A673 (cell line): ENCODE results near the gene AGRN. TPM values are rescaled to one million over a fixed set of nuclear protein-coding genes. Genes with fewer than 3 reads are reported as not detected.

Source experiments
- BruUV-seq: library from RNA; stranded (reverse); fragments of 400-500 nt; replicated peaks from 2 replicates; lab custom pipeline; 2021; lab: Mats Ljungman, UMichigan
- CTCF ChIA-PET: fragments of 300-600 bp; sonication (Branson Sonifier 250); formaldehyde crosslinking; loops from one replicate; lab custom pipeline; 2022; ENCODE audit warnings: antibody characterized with exemption; lab: Charles Lee
- POLR2A ChIA-PET: fragments of 300-600 bp; sonication (Branson Sonifier 250); formaldehyde crosslinking; loops from one replicate; lab custom pipeline; 2022; ENCODE audit warnings: antibody characterized with exemption; ENCODE audit not compliant: low non-redundant PET; lab: Charles Lee
- DNase-seq: peaks from one replicate; pipeline ENCODE4 v3.0.0-alpha.2; 2015; ENCODE audit warnings: low spot score
- H3K27ac ChIP-seq: fragments of 200-600 bp; sonication (generic); 2 replicates; pipeline ENCODE4 v1.5.1; 2016; ENCODE audit warnings: mixed run types, low read depth, mild to moderate bottlenecking, mixed read lengths, antibody characterized with exemption, low read length; ENCODE audit not compliant: poor library complexity, severe bottlenecking
- H3K27me3 ChIP-seq: fragments of 200-600 bp; sonication (generic); replicated peaks from 2 replicates; pipeline ENCODE4 v1.6.1; 2017; ENCODE audit warnings: mixed run types, low read depth, mild to moderate bottlenecking, mixed read lengths, antibody characterized with exemption, low read length; ENCODE audit not compliant: insufficient read depth, poor library complexity
- H3K36me3 ChIP-seq: fragments of 200-600 bp; sonication (generic); 2 replicates; pipeline ENCODE4 v1.6.1; 2016; ENCODE audit warnings: mixed run types, mild to moderate bottlenecking, mixed read lengths, antibody characterized with exemption, low read length; ENCODE audit not compliant: insufficient read depth, poor library complexity, severe bottlenecking
- H3K4me1 ChIP-seq: fragments of 200-600 bp; sonication (generic); 2 replicates; pipeline ENCODE4 v1.6.1; 2017; ENCODE audit warnings: mixed run types, mild to moderate bottlenecking, mixed read lengths, antibody characterized with exemption, low read length; ENCODE audit not compliant: insufficient read depth, poor library complexity, severe bottlenecking
- H3K4me3 ChIP-seq: fragments of 200-600 bp; sonication (generic); 2 replicates; pipeline ENCODE4 v1.5.1; 2016; ENCODE audit warnings: low read depth, mixed run types, mild to moderate bottlenecking, mixed read lengths, low read length; ENCODE audit not compliant: poor library complexity, severe bottlenecking
- H3K9me3 ChIP-seq: fragments of 200-600 bp; sonication (generic); 2 replicates; pipeline ENCODE4 v1.6.1; 2016; ENCODE audit warnings: mixed run types, low read depth, mild to moderate bottlenecking, mixed read lengths, antibody characterized with exemption, low read length; ENCODE audit not compliant: poor library complexity, severe bottlenecking
- EZH2 ChIP-seq: fragments of 200-600 bp; sonication (generic); IDR thresholded peaks from 2 replicates; pipeline ENCODE4 v1.6.1; 2017; ENCODE audit warnings: borderline replicate concordance, low read depth, mild to moderate bottlenecking, mixed read lengths, antibody characterized with exemption, low read length; ENCODE audit not compliant: poor library complexity, severe bottlenecking
- intact Hi-C: fragments of 100-400 bp; cut with micrococcal nuclease; formaldehyde crosslinking; loops from one replicate; pipeline ENCODE4 v1.10.0; 2022; ENCODE audit not compliant: unreplicated experiment
- total RNA-seq: library from RNA; stranded (reverse); gene quantifications from 2 replicates; pipeline ENCODE4 v1.2.3, GENCODE V29; 2021
- TF ChIP-seq, protein P1 (sequence below): fragments of 300-800, 200-600 bp; sonication (generic); conservative IDR thresholded peaks from 2 replicates; pipeline ENCODE4 v1.5.1; 2017; ENCODE audit warnings: low read depth, mild to moderate bottlenecking, antibody characterized with exemption, low read length, moderate library complexity, mixed read lengths

Gene AGRN
- total RNA-seq, 1 experiment from 2014 or later, result 151 TPM

DNA sequence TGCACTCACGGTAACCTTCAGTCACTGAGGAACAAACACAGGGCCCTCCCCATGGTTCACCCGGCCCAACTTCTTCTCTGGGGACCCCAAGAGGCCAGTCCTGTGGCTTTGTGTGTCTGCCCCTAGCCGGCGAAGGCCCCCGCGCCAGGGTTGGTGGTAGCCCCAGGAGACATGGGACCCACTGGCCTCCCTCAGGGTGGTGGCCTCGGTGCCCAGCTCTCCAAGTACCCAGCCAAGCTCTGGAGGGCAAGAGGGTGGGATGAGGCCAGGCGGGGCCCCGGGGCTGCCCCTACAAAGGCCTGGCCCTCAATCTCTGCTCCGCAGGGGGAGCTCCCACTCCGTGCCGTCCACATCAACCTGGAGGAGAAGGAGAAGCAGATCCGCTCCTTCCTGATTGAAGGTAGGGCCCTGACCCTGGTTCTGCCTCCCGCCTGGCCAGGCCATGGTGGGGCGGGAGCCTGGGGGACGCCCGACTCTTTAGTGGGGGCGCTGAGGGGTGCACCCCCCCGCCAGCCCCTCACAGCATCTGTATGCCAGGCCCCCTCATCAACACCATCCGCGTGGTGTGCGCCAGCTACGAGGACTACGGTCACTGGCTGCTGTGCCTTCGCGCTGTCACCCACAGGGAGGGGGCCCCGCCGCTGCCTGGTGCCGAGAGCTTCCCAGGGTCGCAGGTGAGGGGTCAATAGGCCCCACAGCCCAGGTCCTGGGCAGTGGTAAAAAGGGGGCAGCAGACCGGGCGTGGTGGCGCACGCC is 48.0 kb upstream of the AGRN start:
- Histone ChIP-seq H3K27me3 (peaks cover 25% of the 10 kb centered on the region), H3K36me3 (no peaks in the 10 kb centered on the region), H3K4me1 (peaks cover 12% of the 10 kb centered on the region), H3K9me3 (no peaks in the 10 kb centered on the region), H3K4me3 (no peak overlapping the region), H3K27ac (no peak overlapping the region)
- POLR2A ChIA-PET, result interaction anchor here (0.6 kb wide), 1 partner anchor 39 kb away, joined by 7 read pairs; no protein-coding TSS in a partner anchor
- BruUV-seq, result no TSS peak
- CTCF ChIA-PET, result no interaction called here
- intact Hi-C loops, result no loop called here
- no peak for TF ChIP-seq EZH2
- TF ChIP-seq, protein P1, sequence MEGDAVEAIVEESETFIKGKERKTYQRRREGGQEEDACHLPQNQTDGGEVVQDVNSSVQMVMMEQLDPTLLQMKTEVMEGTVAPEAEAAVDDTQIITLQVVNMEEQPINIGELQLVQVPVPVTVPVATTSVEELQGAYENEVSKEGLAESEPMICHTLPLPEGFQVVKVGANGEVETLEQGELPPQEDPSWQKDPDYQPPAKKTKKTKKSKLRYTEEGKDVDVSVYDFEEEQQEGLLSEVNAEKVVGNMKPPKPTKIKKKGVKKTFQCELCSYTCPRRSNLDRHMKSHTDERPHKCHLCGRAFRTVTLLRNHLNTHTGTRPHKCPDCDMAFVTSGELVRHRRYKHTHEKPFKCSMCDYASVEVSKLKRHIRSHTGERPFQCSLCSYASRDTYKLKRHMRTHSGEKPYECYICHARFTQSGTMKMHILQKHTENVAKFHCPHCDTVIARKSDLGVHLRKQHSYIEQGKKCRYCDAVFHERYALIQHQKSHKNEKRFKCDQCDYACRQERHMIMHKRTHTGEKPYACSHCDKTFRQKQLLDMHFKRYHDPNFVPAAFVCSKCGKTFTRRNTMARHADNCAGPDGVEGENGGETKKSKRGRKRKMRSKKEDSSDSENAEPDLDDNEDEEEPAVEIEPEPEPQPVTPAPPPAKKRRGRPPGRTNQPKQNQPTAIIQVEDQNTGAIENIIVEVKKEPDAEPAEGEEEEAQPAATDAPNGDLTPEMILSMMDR, result no peak
- DNase-seq, result no peak

DNA sequence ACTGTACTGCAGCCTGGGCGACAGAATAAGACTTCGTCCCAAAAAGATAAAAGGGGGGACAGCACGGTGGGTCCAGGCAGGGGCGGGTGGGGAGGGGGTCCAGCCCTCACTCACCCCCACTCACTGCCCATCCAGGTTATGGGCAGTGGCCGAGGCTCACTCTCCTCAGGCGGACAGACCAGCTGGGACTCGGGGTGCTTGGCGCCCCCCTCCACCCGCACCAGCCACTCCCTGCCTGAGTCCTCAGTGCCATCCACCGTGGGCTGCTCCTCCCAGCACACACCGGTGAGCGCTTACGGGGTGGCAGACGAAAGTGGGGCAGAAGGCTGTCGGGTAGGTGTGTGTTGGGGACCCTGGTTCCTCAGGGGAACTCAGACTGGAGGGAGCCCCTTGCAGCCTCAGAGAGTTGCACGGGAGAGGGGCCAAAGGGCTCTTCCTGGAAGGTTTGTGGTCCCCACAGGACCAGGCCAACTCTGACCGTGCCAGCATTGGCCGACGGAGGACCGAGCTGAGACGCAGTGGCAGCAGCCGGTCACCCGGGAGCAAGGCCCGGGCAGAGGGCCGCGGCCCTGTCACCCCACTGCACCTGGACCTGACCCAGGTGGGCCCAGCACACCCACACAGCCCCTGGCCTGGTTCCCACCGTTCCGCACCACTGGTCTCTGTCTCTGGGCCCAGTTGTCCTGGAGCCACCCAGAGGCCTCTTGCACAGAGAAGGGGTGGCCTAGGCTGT is 47.0 kb upstream of the AGRN start:
- Histone ChIP-seq H3K4me3 (no peak overlapping the region), H3K27me3 (peaks cover 25% of the 10 kb centered on the region), H3K9me3 (no peaks in the 10 kb centered on the region), H3K36me3 (no peaks in the 10 kb centered on the region), H3K27ac (no peak overlapping the region), H3K4me1 (peaks cover 8% of the 10 kb centered on the region)
- ChIA-PET POLR2A (no interaction called here), CTCF (no interaction called here)
- intact Hi-C loops, result no loop called here
- BruUV-seq, result no TSS peak
- TF ChIP-seq, protein P1, result no peak
- no peak for TF ChIP-seq EZH2
- DNase-seq, result no peak

- no peak for DNase-seq
- intact Hi-C loops, result no loop called here
- H3K27ac ChIP-seq, result no peak overlapping the region
- POLR2A ChIA-PET, result no interaction called here
- H3K4me1 ChIP-seq, result peaks cover 8% of the 10 kb centered on the region
- no peaks in the 10 kb centered on the region for H3K9me3 ChIP-seq
- no TSS peak for BruUV-seq
- CTCF ChIA-PET, result no interaction called here
- H3K4me3 ChIP-seq, result no peak overlapping the region
- H3K27me3 ChIP-seq, result peaks cover 25% of the 10 kb centered on the region
- TF ChIP-seq, protein P1, result no peak
- no peak for TF ChIP-seq EZH2
- no peaks in the 10 kb centered on the region for H3K36me3 ChIP-seq
Measured at GRCh38 chr1:973459-974292, 46.2 kb upstream of the AGRN start.
